ENCODE data around the gene ITPK1.

ITPK1 gene

DNA sequence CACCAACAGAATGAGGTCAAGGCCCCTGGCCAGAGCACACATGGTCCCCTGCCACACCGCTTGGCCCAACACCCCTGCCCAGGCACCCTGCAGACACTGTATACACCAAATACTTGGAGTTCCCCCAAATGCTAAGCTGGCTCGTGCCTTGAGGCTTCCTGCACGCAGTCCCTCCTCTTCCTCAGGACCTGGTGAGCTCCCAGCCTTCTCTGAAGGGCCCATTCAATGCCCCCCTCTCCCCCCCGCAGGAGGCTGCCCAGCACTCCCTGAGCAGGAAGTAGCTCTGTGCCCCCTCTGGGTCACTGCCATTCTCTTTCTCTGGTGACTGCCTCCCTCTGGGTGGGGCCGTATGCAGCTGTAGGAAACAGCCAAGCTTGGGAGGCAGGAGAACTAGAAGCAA lies 75.3 kb downstream of the ITPK1 start:
- DNase-seq = no peak

DNA sequence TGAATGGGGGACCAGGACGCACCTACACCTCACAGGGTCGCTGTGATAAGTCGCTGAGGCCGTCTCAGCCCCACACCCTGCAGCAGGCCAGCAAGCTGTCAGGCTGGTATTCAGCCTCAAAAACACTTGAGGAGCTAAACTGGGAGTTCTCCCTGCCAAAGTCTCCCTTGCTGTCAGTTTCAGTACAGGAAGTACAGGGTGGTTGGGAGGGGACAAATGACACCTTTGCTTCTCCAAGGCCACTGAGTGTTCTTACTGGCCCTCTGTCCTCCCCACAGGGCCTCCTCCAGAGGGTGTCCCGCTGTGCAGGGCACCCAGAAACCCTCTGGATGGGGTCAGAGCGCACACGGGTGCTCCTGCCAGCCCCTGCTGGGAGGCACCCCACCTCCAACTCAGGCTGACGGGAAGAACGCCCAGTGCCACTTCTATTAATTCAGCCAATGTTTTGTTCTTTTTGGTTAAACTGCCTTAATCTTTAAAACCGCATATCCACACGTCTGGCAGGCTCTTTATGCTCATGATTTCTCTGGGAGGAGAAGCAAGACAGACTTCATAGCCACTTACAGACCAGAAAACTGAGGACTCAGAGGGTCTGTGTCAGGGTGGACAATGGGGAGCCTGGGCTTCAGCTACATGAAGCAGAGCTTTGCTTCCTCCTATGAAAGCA lies 75.9 kb downstream of the ITPK1 start:
- DNase-seq = no peak

DNA sequence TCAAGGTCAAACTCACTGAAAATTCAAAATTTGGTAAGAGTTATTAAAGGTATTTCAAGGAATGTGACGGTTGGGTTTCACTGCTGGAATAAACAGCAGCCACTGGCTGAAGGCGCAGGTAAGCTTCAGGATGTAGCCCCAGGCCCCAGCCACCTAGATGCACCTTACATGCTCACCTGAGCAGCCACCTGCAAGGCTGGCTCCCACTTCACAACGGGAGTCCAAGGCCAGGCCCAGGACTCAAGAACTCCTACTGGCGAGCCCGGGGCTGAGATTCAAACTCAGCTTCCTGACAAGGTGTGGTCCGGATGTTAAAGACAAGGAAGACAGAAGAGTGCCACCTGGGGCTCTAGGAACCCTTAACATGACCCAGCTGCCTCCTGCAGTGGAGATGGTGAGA lies 78.4 kb downstream of the ITPK1 start:
- DNase-seq = no peak

DNA sequence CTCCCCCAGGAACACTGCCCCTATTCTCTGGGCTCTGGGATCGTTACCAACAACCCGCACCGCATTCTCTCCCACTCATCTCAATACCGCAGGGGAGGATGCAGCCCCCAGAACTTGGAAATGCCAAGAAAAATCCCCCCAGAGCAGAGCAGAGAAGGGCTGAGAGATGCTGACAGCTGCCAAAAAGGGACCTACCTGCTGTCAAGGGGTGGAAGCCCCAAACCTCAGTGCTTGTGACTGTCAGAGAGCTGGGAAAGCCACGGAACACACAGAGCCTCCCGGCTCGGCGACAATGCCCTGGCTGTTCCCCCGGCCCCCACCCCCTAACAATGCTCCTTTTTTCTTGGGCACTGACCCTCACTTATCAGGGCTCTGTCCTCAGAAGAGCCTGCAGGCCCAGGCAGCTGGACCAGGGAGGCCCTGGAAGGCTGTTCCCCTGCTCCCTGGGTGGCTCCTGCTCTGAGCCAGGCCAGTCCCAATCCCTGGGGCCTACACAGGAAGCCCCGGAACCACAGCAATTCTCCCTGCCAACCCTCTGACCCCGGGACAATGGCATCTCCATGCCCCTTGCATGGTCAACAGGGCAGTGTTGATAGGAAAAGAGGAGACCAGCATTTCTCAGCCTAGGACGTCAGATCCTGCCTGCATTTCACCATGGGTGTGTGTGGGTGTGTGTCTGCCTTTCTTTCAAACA lies 78.9 kb downstream of the ITPK1 start:
- DNase-seq = no peak

DNA sequence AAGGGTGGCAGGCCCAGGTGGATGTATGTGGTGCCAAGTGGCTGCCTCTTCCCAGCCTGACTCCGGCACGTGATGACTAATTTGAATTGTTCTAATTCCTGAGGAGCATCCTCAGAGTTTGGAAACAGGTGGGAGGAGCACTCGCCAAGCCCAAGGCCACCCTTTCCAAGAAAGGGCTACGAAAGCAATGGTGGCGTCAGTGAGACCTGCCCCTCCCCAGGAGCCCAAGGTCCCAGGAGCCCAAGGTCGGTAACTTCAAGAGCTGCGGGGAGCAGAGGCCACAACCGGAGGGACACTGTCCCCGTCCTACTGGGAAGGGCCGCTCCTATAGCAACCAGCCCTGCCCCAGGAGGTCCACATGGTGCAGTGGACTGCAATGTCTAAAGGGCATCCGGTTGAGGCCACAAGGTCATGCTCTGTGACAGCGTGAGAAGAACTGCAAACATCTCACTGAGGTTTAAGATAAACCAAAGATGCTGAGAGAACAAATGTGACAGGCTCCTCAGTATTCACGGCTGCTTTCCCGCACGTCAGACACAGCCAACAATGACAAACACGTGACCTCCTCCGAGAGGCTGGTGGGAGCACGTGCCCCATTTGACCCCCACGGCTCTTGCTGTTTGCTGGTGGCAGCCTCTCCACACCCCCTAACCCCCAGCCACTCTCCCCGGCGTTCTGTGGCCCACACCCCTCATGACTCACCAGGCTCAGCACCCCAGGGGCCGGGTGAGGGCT lies 79.6 kb downstream of the ITPK1 start:
- DNase-seq = no peak

DNA sequence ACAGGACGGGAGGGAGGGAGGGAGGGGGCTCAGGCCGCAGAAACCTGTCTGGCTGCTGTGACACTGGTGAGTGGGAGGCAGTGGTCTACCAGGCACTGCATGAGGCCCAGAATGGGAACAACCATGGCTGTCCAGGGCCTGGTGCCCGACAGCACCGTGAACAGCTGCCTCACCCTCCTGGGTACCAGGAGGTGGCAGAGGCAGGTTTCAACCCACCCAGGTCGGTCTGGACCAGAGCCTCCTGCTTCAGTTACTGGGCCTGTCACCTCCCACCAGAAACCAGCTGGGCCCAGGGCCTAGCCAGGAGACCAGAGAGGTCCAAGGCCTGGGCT lies 80.2 kb downstream of the ITPK1 start:
- DNase-seq = no peak

DNA sequence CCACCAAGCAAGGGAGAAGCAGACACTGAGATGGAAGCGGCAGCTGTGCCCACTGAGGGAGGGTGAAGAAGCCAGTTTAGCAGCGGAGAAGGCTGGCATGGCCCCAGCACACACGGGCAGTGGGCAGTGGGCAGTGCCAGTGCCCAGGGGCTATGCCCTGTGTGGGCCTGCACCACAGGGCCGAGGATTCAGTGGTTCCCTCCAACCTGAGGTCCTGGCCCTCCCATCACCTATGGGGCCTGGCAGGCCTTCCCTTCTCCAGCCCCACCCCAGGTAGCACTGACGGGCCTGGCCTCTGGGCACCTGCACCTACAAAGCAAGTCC lies 81.1 kb downstream of the ITPK1 start:
- no peak for DNase-seq

DNA sequence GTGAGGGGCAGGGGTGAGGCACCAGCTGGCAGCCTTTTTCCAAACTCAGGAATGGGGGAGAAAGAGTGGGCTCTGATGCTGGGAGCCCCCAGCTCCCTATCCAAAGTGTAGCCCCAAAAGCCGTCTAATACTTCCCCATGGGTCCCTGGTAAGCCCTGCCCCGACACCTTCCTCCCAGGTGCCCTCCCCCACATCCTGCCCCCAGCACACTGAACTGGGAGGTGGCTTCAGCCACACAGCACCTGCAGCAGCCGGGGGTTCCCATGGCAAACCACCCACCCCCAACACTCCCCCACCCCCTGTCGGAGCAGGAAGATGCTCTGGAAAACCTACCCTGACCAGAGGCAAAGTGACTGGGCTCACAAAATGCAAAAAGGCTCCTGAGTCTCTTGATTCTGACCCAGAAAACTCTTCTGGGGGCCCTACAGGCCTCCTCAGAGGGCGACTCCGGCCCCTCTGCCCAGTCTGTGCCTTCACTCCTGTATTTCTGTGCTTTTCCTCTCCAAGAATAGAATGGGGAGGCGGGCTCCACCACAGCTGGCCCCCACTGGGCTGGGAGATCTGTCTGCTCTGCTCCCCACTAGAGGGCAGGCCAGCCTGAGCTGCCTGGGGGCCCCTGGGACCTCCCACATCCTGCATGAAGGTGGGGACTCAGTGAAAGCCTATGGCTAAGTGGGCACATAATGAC lies 81.6 kb downstream of the ITPK1 start:
- DNase-seq = no peak

DNA sequence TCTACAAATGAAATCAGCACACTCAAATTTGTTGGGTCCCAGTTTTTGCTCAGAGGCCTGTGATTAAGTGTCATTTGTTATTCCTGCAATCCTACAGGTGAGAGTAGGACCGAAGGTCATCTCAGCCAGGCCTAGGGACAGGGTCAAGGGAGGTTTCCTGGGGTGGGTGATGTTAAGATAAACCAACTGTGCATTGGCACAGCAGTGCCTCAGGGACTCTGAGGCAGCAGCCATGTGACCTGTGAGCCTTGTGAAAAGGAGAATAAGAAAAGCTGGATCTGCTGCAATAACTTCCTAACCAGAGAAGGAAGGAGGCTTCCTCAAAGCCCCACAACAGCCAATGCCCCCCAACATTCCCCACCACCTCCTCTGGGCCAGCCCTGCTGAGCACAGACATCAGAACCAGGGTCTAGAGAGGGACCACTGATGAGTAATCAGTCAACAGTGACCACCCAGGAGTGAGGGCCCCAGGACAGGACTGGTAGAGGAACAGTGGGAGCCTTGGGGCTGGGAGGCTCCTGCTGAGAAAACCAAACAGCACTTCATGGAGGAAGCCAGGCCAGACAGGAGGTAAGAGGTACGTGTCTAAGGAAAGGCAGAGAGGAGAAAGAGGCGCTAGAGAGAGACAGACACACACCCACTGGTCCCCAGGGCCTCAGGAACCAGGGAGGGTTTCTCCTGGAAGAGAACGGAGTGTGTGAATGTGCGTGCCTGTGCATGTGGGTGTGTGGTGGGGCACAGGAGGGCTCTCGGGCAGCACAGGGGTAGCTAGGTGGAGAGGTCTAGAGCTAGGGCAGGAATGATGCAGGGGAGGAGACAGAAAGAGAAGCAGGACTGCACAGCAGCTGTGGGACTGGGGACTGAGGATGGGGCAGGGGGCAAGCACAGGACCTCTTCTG lies 82.4 kb downstream of the ITPK1 start:
- no peak for DNase-seq

DNA sequence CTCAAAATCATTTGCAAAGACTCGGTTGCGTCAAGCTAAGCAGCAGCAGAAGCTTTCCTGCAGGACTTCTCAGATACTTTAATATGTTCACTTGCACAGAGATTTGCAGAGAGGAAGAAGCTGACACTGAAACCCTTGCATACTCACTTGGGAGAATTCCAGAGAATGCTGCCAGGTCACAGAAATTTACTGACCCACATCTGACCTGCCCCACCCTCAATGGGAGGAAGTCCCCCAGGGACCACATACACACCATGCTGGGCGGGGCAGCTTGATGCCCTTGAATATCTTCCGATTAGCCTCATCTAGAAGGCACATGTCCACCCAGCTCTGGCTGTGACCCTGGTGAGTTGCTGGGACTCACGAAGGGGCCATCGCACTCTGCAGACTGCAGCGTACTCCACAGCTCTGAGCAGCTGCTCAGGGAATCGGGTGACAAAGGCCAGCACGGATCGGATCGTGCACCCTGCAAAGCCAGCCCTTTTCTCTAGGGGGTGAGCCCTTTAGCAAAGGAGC lies 83.2 kb downstream of the ITPK1 start:
- no peak for DNase-seq

DNA sequence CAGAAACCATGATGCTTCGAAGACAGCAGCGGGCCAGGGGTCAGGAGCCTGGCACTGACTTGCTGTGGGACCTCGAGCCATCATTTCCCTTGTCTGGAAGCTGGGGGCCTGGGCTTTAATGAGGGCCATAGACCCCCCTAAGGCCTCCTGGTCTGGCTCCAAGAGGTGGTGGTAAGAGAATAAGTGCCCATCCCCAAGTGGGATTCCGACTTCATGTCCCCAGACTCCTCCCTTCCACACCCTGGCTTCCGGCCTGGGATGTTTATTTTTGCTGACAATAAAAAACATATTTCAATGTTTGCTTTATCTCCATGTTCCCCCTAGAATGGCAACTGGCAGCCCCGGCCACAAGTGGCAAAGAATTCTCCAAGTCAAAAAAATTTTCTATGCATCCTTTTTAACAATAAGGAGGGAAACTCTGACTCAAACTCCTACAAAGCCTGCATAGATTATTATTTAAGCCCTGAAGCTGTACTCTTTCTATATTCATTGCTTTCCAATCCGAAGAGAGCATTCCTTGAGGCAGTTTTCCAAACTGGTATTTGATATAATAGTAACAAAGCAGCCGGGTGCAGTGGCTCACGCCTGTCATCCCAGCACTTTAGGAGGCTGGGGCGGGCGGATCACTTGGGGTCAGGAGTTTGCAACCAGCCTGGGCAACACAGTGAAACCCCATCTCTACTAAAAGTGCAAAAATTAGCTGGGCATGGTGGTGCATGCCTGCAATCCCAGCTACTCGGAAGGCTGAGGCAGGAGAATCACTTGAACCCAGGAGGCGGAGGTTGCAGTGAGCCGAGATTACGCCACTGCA lies 84.0 kb downstream of the ITPK1 start:
- DNase-seq = no peak

DNA sequence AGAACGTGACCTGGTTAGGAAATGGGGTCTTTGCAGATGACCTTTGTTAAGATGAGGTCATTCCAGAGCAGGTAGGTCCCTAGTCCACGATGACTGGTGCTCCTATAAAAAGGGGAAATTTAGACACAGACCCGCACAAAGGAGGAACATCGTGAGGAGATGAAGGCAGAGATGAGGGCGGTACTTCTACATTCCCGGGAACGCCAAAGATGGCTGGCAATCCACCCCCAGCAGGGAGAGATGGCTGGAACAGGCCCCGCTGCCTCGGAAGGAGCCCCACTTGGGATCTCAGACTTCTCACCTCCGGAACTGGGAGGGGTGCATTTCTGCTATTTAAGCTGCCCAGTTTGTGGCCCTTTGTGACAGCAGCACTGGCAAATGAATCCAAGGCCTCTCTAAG lies 85.0 kb downstream of the ITPK1 start:
- DNase-seq = no peak

DNA sequence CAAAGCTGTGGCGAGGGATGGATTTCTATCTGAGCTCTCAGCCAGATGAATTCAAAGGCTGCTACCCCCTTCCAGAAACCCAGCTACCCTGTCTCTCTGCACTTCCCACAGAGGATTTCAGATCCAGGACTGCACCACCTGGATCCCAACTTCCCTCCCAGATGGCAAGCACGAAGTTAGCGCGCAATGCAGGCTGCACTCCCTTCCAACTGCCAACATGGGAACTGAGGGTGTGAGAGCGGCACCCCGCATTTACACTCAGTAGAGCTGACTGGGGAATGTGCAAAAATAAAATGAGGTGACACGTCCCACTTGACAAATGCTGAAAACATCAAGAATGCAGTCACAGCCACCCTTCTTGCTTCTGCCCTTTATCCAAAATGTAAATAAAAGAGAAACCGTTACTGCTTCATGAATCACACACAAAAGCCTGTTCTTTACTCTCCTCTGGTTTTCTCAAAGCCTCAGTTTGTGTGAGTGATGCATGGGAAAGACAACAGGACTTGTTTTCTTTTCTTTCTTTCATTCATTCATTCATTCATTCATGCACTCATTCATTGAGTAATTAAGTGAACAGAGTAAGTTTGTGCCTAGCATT lies 85.7 kb downstream of the ITPK1 start:
- DNase-seq = no peak

DNA sequence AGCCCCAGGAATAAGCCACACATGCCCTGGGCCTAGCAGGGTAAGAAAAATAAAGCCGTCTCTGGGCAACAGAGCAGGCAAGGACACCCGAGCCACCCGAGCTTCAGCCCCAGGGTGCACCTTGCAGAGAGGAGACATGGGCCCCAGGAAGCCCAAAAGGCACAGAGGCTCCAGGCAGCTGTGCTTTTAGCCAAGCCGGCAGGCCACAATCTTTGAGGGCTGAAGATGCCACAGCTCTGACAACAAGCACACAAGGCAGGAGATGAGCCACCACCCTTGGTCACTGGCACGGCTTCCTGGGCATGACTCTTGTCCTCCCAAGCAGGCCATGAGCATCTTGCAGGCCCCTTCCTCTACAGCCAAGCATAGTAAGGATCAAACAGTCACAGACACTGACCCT lies 86.3 kb downstream of the ITPK1 start:
- no peak for DNase-seq

DNA sequence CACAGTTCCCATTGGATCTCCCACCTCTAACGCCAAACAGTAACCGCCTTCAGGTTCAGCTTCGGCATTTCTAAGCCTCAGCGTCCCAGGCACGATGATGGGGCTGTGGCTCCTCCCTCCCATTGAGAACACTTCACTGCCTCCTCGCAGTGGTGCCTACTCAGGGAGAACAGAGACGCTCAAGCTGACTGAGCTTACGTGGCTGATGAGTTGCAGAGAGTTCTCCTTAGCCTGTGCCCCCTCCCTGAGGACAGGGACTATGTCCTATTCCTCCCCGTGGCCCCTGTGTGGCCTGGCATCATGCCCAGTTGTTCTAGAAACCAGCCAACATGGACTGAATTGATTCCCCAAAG lies 87.0 kb downstream of the ITPK1 start:
- no peak for DNase-seq

DNA sequence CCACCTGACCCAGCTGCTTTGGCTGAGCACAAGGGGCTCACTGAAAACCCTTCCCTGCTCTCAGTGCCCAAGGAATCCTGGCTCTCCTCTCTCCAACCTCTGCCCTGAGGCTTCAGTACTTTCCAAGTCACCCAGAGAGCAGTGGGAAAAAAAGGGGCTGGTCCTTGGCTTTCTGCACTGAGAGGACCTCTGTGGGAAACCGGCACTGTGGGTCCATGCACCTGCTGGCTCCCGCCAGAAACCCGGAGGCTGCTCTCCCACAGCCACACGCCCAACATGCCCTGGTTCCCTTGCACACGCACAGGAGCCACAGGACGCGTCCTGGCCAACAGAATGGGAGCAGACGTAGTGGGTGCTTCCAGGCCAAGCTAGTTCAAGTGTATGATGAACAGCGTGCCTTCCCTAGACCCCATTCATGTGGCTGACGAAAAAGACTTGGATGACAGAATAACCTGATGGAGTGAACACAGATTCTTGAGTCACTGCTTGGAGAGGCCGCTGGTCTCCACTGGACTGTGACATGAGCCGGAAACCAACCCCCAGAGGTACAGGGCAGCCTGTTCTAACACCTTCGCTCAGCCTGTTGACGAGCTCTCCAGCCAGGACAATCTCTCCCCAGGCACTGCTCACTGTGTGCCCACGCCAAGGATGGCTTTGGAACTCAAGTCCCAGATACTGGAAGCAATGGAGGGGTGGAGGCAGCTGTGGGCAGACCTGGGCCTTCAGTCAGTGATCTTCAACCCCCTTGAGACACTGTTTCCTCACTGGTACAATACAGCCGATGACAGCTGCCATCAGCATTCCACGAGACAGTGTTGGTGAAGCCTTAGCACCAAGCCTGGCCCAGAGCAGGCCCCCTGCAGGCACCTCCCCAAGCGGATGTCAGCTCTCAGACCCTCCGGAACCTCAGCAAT lies 87.7 kb downstream of the ITPK1 start:
- DNase-seq = no peak

DNA sequence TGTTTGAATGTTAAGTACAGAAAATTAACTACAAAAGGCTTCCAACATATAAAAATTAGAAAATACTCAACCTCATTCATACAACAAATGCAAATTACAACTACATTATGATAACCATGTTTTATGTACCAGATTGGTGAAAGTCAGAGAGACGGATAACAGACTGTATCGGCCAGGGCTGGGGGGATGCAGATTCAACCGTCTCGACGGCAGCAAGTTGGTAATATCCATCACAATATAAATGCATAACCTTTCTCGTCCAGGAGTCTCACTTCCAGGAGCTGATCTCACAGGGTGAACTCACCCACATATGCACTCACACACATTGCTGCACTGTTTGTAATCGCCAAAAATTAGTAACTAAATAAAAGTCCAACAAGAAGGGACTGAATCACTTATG lies 89.4 kb downstream of the ITPK1 start:
- DNase-seq = no peak

DNA sequence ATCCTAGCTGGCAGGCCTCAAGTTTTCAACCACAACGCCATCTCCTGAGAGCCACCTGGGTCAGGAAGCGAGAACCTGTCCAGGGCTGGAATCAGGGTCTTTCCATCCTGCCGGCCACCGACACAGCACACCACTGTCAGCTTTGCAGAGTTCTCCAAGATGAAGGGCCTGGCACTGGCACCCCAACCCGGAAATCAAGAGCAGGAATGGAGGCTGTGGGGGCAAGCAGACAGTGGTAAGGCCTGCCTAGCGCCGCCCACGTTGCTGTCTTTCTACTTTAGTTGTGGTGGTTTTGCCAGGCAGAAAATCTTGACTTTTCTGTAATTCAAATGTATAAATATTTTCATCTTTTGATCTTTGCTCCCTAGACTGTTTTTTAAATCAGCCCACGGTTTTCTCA lies 90.7 kb downstream of the ITPK1 start:
- DNase-seq = no peak

DNA sequence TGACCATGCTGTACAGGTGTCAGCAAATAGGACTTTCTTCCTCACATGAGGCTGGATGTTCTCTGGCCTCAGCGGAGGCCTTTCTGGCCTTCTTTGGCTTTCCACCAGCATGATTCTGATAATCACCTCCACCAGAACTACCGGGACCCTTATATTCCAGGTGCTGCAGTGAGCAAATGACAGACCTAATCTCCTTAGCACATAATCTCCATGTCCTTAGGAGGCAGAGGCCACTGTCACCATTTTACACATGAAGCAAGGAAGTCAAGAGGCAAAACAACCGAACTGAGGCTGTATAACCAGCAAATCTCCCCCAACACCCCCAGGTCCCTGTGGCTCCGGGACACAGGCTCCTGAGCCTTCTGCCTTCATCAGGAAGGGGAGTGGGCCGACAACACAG lies 91.2 kb downstream of the ITPK1 start:
- DNase-seq = no peak

DNA sequence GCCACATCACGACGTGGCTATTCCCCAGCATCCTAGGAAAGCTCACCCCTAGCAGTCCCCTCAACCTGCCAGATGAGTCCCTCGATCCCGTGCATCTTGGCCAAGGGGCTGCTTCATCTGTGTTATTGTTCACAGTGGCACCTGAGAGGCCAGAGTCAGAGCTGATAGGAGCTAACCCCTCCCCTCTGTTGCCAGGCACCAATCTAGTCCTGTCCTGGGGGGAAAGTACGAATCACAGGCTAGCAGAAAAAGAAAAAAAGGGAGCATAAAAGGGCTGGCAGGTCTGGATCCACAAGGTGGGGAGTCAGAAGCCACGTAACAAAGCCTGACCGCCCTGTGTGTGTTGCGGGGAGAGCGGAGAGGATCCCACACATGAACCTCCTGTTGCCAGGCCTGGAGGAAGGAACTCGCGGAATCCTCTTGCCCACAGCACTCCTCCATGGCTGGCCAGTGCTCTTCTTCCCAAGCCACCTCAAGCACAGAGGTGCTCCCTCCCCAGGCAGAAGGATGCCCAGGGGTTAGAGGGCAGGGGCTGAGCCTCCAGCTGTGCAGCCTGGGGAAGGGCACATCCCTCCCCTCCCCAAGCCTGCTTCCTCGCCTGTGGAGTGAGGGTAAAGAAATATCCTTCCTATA lies 91.8 kb downstream of the ITPK1 start:
- DNase-seq = no peak
